WTC11 (cell line): ENCODE results near the gene MCF2L. TPM values are rescaled to one million over a fixed set of nuclear protein-coding genes. Genes with fewer than 3 reads are reported as not detected.

Experiments
- ATAC-seq: fragments of 200-7000 bp; cut with Tn5 transposase; 2 replicates; pipeline ENCODE4 v1.10.0; 2021; ENCODE audit warnings: mild to moderate bottlenecking, moderate library complexity
- CTCF ChIA-PET: fragments of 300-600 bp; sonication (Branson Sonifier 250); formaldehyde crosslinking; loops from one replicate; lab custom pipeline; 2021; ENCODE audit warnings: antibody characterized with exemption; lab: Charles Lee
- POLR2A ChIA-PET: fragments of 350-600 bp; sonication (Branson Sonifier 250); formaldehyde crosslinking; loops from one replicate; lab custom pipeline; 2021; ENCODE audit warnings: antibody characterized with exemption; lab: Charles Lee
- DNase-seq: peaks from one replicate; pipeline ENCODE4 v3.0.0; 2021; ENCODE audit warnings: low spot score
- H3K27ac Mint-ChIP-seq: 2 replicates; pipeline ENCODE4 v1.8.0; 2021; ENCODE audit warnings: mixed read lengths
- H3K27me3 Mint-ChIP-seq: 2 replicates; pipeline ENCODE4 v1.8.0; 2021; ENCODE audit warnings: low read depth, mild to moderate bottlenecking, moderate library complexity, mixed read lengths
- H3K36me3 Mint-ChIP-seq: 2 replicates; pipeline ENCODE4 v1.8.0; 2021; ENCODE audit warnings: mixed read lengths
- H3K4me1 Mint-ChIP-seq: 2 replicates; pipeline ENCODE4 v1.8.0; 2022; ENCODE audit warnings: mixed read lengths
- H3K4me3 Mint-ChIP-seq: 2 replicates; pipeline ENCODE4 v1.8.0; 2021; ENCODE audit warnings: mild to moderate bottlenecking, moderate library complexity, mixed read lengths
- H3K9me3 Mint-ChIP-seq: 2 replicates; pipeline ENCODE4 v1.8.0; 2021; ENCODE audit warnings: mixed read lengths
- AR ChIP-seq: fragments of 250-450 bp; sonication (Bioruptor Pico); IDR thresholded peaks from 2 replicates; pipeline ENCODE4 v1.9.0; 2021; ENCODE audit warnings: mild to moderate bottlenecking
- ATF1 ChIP-seq: sonication (generic); formaldehyde crosslinking; IDR thresholded peaks from 2 replicates; pipeline ENCODE4 v1.8.1; 2023; ENCODE audit warnings: mild to moderate bottlenecking, moderate library complexity, missing genetic modification reagents
- CBFB ChIP-seq: sonication (generic); formaldehyde crosslinking; IDR thresholded peaks from 2 replicates; pipeline ENCODE4 v1.8.1; 2022; ENCODE audit warnings: mild to moderate bottlenecking, low read depth, missing genetic modification reagents
- CDX4 ChIP-seq: fragments of 250-450 bp; sonication (Bioruptor Pico); IDR thresholded peaks from 2 replicates; pipeline ENCODE4 v1.9.0; 2021; ENCODE audit warnings: moderate library complexity, mild to moderate bottlenecking, inconsistent platforms, borderline replicate concordance
- CREM ChIP-seq: sonication (generic); formaldehyde crosslinking; IDR thresholded peaks from 2 replicates; pipeline ENCODE4 v1.8.1; 2022; ENCODE audit warnings: mild to moderate bottlenecking, missing genetic modification reagents, moderate library complexity
- CTCF ChIP-seq: fragments of 200-600 bp; IDR thresholded peaks from 2 replicates; pipeline ENCODE4 v1.8.0; 2022; ENCODE audit warnings: antibody characterized with exemption
- FOXP4 ChIP-seq: sonication (generic); formaldehyde crosslinking; IDR thresholded peaks from 2 replicates; pipeline ENCODE4 v1.8.0; 2022; ENCODE audit warnings: mild to moderate bottlenecking, missing genetic modification reagents
- GTF2I ChIP-seq: fragments of 250-450 bp; sonication (Bioruptor Pico); conservative IDR thresholded peaks from 2 replicates; pipeline ENCODE4 v1.4.0; 2021; ENCODE audit warnings: mild to moderate bottlenecking
- JUN ChIP-seq: sonication (generic); formaldehyde crosslinking; IDR thresholded peaks from 2 replicates; pipeline ENCODE4 v1.8.0; 2023; ENCODE audit warnings: mild to moderate bottlenecking, missing genetic modification reagents
- NR1H2 ChIP-seq: sonication (generic); formaldehyde crosslinking; IDR thresholded peaks from 2 replicates; pipeline ENCODE4 v1.9.0; 2021; ENCODE audit warnings: mild to moderate bottlenecking, moderate library complexity, missing genetic modification reagents
- RELA ChIP-seq: sonication (generic); formaldehyde crosslinking; IDR thresholded peaks from 2 replicates; pipeline ENCODE4 v1.8.1; 2022; ENCODE audit warnings: missing genetic modification reagents, mild to moderate bottlenecking, borderline replicate concordance
- SMAD3 ChIP-seq: sonication (generic); formaldehyde crosslinking; IDR thresholded peaks from 2 replicates; pipeline ENCODE4 v1.8.0; 2022; ENCODE audit warnings: missing genetic modification reagents, mild to moderate bottlenecking, borderline replicate concordance
- USF1 ChIP-seq: sonication (generic); formaldehyde crosslinking; IDR thresholded peaks from 2 replicates; pipeline ENCODE4 v1.8.0; 2022; ENCODE audit warnings: mild to moderate bottlenecking, missing genetic modification reagents
- ZNF138 ChIP-seq: sonication (generic); formaldehyde crosslinking; conservative IDR thresholded peaks from 2 replicates; pipeline ENCODE4 v1.8.1; 2022; ENCODE audit warnings: mild to moderate bottlenecking, moderate library complexity, missing genetic modification reagents
- ZNF232 ChIP-seq: sonication (generic); formaldehyde crosslinking; IDR thresholded peaks from 2 replicates; pipeline ENCODE4 v1.8.0; 2022; ENCODE audit warnings: mild to moderate bottlenecking, missing genetic modification reagents
- ZNF396 ChIP-seq: fragments of 250-450 bp; sonication (Bioruptor Pico); IDR thresholded peaks from 2 replicates; pipeline ENCODE4 v1.8.0; 2021; ENCODE audit warnings: mild to moderate bottlenecking, moderate library complexity, borderline replicate concordance
- ZNF416 ChIP-seq: fragments of 250-450 bp; sonication (Bioruptor Pico); IDR thresholded peaks from 2 replicates; pipeline ENCODE4 v1.9.0; 2021; ENCODE audit warnings: mild to moderate bottlenecking, inconsistent platforms
- ZNF425 ChIP-seq: fragments of 250-450 bp; sonication (Bioruptor Pico); conservative IDR thresholded peaks from 2 replicates; pipeline ENCODE4 v1.9.0; 2021; ENCODE audit warnings: mild to moderate bottlenecking
- ZNF671 ChIP-seq: fragments of 250-450 bp; sonication (Bioruptor Pico); IDR thresholded peaks from 2 replicates; pipeline ENCODE4 v1.8.0; 2021; ENCODE audit warnings: mild to moderate bottlenecking
- total RNA-seq: library from RNA; stranded (reverse); gene quantifications from 3 replicates; pipeline ENCODE4 v1.2.3, GENCODE V29; 2021

Gene MCF2L
- total RNA-seq, 1 experiment from 2014 or later: 34.8 TPM

GRCh38 chr13:113017506-113018215, 48.6 kb downstream of the MCF2L start:
- ATAC-seq (no peak), DNase-seq (no peak)
- Mint-ChIP-seq H3K36me3 (no peaks in the 10 kb centered on the region), H3K4me1 (peaks cover 4% of the 10 kb centered on the region), H3K9me3 (no peaks in the 10 kb centered on the region), H3K4me3 (no peak overlapping the region), H3K27me3 (no peaks in the 10 kb centered on the region), H3K27ac (peak overlapping the region; percentile 80)
- POLR2A ChIA-PET: no interaction called here
- CTCF ChIA-PET: interaction anchor here (2.1 kb wide), 1 partner anchor 12 kb away, joined by 8 read pairs; no protein-coding TSS in a partner anchor
- TF ChIP-seq ZNF138 (CRISPR knock-in tag) (no peak), ATF1 (no peak), ZNF425 (CRISPR knock-in tag) (no peak), FOXP4 (CRISPR knock-in tag) (no peak), CREM (CRISPR knock-in tag) (no peak), SMAD3 (CRISPR knock-in tag) (no peak), AR (no peak), NR1H2 (CRISPR knock-in tag) (no peak), ZNF671 (CRISPR knock-in tag) (no peak), JUN (CRISPR knock-in tag) (no peak), RELA (no peak), CBFB (CRISPR knock-in tag) (no peak), GTF2I (CRISPR knock-in tag) (no peak), USF1 (no peak), ZNF416 (no peak), CTCF (no peak), ZNF232 (CRISPR knock-in tag) (no peak), ZNF396 (CRISPR knock-in tag) (no peak), CDX4 (CRISPR knock-in tag) (no peak)
